Posterior vena cava (tissue), 2 donors: ENCODE data around the gene TPCN2. TPM values are rescaled to one million over a fixed set of nuclear protein-coding genes. Genes with fewer than 3 reads are reported as not detected.
A peak's percentile ranks its signal among the peaks of the same experiment; 100 is the strongest.
"Not testable (repeated sequence)": the region's sequence is repeated elsewhere in the genome, so short reads cannot be mapped to it uniquely, and the experiment has no call there.

Experiments used
- DNase-seq: peaks from one replicate; pipeline ENCODE4 v3.0.0-alpha.2; 2020; ENCODE audit warnings: low spot score
- intact Hi-C, 2 donors: fragments of 100-400 bp; cut with DNase I; formaldehyde crosslinking; loops; one replicate each; pipeline versions ENCODE4 v1.14.1 to v1.14.2; 2022 to 2023
- total RNA-seq, 2 donors: library from RNA; stranded (reverse); fragmentation: NEBNext Ultra II Directional; extraction: Animal tissue kit (Norgen Biotek cat#: 25700); gene quantifications; one replicate each; pipeline ENCODE4 v1.2.1, GENCODE V29; 2021
- donor health status: DM: yes; HTN: yes; CAD: no.
- donor health status: DM: yes; HTN: yes; CAD: no.

The TPCN2 gene
- total RNA-seq, 2 donors from 2014 or later, result 24.8 to 25.4 TPM

- intact Hi-C loops, result loop anchor here in 1 of 2 donors (5.0 kb wide), 1 partner anchor 1794 kb away; no protein-coding TSS in a partner anchor
- DNase-seq, result no peak
Measured at GRCh38 chr11:69127884-69128283, 79.2 kb downstream of the TPCN2 start.

GRCh38 chr11:69129053-69129452, 80.3 kb downstream of the TPCN2 start:
- intact Hi-C loops, result loop anchor here in 1 of 2 donors (5.0 kb wide), 1 partner anchor 1793 kb away; no protein-coding TSS in a partner anchor
- no peak for DNase-seq

DNA sequence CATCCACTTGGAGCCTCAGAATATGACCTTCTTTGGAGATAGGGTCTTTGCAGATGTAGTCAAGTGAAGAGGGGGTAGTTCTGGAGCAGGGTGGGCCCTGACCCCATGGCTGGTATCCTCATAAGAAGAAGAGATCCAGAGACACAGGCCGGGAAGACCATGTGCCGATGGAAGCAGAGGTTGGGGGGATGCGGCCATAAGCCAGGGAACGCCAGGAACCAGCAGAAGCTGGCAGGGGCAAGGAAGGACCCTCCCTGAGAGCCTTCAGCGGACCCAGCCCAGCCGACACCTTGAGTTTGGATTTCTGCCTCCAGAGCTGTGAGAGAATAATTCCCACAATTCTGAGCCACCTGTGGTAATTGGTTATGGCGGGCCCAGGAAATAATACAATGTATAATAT, 80.9 kb downstream of the TPCN2 start:
- DNase-seq, result peak; percentile 58
- intact Hi-C loops, result loop anchor here in 1 of 2 donors (5.0 kb wide), 1 partner anchor 1793 kb away; no protein-coding TSS in a partner anchor

- DNase-seq, result peak; percentile 49
- intact Hi-C loops, result no loop called here
Measured at GRCh38 chr11:69130654-69131053, 81.9 kb downstream of the TPCN2 start.

- DNase-seq, result peak; percentile 80
- intact Hi-C loops, result no loop called here
Measured at GRCh38 chr11:69131121-69131566, 82.4 kb downstream of the TPCN2 start.

GRCh38 chr11:69131644-69132300, 83.0 kb downstream of the TPCN2 start:
- intact Hi-C loops, result no loop called here
- peak; percentile 79 for DNase-seq

- intact Hi-C loops, result no loop called here
- no peak for DNase-seq
Measured at GRCh38 chr11:69132301-69132670, 83.6 kb downstream of the TPCN2 start.

GRCh38 chr11:69133251-69133650, 84.5 kb downstream of the TPCN2 start:
- no peak for DNase-seq
- intact Hi-C loops, result no loop called here

DNA sequence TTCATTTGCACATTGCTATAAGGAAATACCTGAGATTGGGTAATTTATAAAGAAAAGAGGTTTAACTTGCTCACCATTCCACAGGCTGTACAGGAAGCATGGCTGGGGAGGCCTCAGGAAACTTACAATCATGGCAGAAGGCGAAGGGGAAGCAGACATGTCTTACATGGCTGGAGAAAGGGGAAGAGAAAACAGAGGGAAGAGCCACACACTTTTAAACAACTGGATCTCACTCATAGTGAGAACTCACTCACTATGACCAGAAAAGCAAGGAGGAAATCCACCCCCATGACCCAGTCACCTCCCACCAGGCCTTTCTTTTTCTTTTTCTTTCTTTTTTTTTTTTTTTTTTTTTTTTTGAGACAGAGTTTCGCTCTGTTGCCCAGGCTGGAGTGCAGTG, 85.5 kb downstream of the TPCN2 start:
- intact Hi-C loops, DNase-seq: not testable (repeated sequence)

DNA sequence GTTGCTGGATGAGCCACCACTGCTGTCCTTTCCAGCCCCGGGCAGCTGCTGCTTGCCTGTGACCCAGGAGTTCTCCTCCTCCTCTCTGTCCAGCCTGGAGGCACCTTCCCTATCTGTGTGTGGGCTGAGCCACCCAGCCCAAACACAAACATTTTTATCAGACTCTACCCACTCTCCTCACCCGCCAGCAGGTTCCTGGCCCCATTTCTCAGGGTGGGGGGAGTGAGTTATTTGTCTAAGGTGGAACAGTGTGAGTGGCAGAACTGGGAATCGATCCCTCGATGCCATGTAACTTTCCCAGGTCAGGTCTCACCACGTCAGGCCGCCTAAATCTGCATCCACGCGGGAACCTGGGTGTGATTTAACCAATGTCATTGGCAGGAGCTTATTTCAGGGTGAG, 86.2 kb downstream of the TPCN2 start:
- intact Hi-C loops, result no loop called here
- no peak for DNase-seq

GRCh38 chr11:69135420-69136363, 87.0 kb downstream of the TPCN2 start:
- peak; percentile 43 for DNase-seq
- intact Hi-C loops, result no loop called here

- intact Hi-C loops, result no loop called here
- peak; percentile 61 for DNase-seq
Measured at GRCh38 chr11:69136471-69136870, 87.7 kb downstream of the TPCN2 start.

DNA sequence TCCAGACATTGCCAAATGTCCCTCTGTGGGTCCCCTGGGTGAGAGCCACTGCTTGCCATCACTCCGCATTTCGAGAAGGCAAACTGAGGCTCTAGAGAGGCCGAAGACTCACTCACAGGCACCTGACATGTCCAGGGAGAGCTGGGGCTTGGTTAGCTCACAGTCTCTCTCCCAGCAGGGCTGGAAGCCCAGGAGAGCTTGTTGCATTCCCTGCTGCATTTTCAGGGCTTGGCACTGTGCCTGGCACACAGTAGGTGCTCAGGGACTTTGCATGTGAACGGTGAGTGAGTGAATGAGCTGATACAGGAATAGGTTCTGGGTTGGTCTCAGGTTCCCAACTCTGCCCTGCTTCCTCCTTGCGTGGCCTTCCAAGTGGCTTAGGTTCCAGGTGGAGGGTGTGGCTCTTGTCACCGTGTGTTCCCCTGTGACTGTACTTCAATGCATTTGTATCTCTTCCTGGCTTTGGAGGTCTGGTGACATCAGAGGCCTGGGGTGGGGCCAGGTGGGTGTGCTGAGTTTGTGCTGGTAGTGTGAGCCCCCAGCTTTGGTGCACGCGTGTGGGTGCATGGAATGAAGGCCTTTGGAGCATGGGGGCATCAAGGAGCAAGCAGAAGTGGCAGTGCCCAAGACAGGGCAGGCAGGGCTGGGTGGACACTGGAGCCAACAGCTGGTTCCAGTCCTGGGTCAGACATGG, 88.6 kb downstream of the TPCN2 start:
- intact Hi-C loops, result loop anchor here in 1 of 2 donors (1.0 kb wide), 1 partner anchor 125 kb away; no protein-coding TSS in a partner anchor
- peak; percentile 38 for DNase-seq

DNA sequence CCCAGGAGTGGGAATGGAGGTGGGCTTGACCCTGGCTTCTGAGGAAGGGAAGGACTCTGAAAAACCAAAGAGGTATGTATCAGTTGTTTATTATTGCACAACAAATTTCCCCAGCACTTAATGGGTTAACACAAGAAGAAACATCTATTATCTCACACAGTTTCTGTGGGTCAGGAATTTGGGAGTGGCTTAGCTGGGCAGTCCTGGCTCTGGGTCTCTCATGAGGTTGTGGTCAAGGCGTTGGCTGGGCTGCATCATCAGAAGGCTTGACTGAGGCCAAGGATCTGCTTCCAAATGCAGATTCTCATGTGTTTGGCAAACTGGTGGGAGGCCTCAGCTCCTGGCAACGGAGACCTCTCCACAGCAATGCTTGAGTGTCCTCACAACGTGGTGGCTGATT, 89.5 kb downstream of the TPCN2 start:
- intact Hi-C loops, result no loop called here

GRCh38 chr11:69140161-69140560, 91.4 kb downstream of the TPCN2 start:
- intact Hi-C loops, result not testable (repeated sequence)
- peak; percentile 52 for DNase-seq

More for the DNA sequence above, 89.5 kb downstream of the TPCN2 start:
- DNase-seq, result peak; percentile 72

DNA sequence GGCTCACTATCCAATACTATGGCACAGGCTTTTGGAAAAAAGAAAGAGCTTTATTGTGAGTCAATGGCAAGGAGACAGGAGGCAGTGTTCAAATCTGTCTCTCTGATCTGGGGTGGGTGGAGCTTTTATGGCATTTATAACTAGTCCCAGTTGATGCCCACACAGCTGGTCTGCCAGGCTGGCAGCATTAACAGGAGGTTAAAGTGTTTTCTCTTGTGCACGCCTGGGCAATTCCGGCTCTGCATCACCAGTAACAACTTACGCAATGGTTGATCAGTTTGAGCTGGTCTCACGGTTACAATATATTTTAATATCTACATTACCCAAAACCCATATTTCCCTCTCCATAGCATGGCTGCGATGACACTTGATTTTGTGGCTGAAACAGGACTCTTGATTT, 91.9 kb downstream of the TPCN2 start:
- intact Hi-C loops, result no loop called here
- DNase-seq, result no peak

DNA sequence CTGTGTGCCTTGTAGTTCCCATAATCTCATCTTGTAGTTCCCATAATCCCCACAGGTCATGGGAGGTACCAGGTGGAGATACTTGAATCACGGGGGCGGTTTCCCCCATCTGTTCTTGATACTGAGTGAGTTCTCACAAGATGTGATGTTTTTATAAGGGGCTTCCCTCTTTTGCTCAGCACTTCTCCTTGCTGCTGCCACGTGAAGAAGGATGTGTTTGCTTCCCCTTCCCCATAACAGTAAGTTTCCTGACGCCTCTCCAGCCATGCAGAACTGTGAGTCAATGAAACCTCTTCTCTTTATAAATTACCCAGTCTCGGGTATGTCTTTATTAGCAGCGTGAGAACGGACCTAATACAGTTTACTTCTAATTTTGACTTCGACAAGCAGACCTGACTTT, 93.0 kb downstream of the TPCN2 start:
- peak; percentile 28 for DNase-seq
- intact Hi-C loops, result no loop called here

DNA sequence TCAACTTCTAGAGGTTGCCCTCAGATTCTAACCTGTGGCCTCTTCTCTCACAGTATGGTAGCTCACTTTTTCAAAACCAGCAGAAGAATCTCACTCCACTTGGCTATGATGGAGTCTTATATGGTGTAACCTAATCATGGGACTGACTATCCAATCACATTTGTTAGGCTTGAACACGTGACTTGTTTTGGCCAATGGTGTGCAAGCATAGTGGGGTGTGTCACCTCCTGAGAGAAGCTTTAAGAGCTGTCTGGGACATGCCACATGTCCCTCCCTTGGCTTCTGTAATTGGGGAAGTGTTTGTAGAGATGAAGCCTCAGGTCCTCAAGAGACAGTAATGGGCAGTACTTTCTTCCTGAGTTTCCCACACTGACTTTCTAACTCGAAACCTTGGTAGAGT, 94.2 kb downstream of the TPCN2 start:
- DNase-seq, result peak; percentile 15
- intact Hi-C loops, result no loop called here

- intact Hi-C loops, result no loop called here
- no peak for DNase-seq
Measured at GRCh38 chr11:69144316-69145049, 95.8 kb downstream of the TPCN2 start.
